Daoy (cell line): Measurements from ENCODE around the gene LAMC3. TPM values are rescaled to one million over a fixed set of nuclear protein-coding genes. Genes with fewer than 3 reads are reported as not detected.

Experiments used
- DNase-seq: peaks from one replicate; pipeline ENCODE4 v3.0.0-alpha.2; 2015; ENCODE audit warnings: low read depth
- total RNA-seq: library from RNA; depleted of rRNA; stranded (reverse); fragments of >200 nt; shearing (Covaris generic); gene quantifications from 2 replicates; pipeline ENCODE4 v1.2.3, GENCODE V29; 2014

LAMC3 gene
- total RNA-seq, 1 experiment from 2014 or later = 2.5 TPM

GRCh38 chr9:130977811-130978221 lies 31.2 kb upstream of the LAMC3 start:
- no peak for DNase-seq

GRCh38 chr9:130979591-130980385 lies 29.2 kb upstream of the LAMC3 start:
- DNase-seq = no peak

- DNase-seq = no peak
Observed at GRCh38 chr9:130980526-130980925, 28.4 kb upstream of the LAMC3 start.

GRCh38 chr9:130981002-130981755 lies 27.8 kb upstream of the LAMC3 start:
- no peak for DNase-seq

- no peak for DNase-seq
Observed at GRCh38 chr9:130981756-130982137, 27.2 kb upstream of the LAMC3 start.

- no peak for DNase-seq
Observed at GRCh38 chr9:130982636-130983358, 26.2 kb upstream of the LAMC3 start.

GRCh38 chr9:130983359-130983670 lies 25.7 kb upstream of the LAMC3 start:
- DNase-seq = no peak

GRCh38 chr9:130983970-130984369 lies 25.0 kb upstream of the LAMC3 start:
- DNase-seq = no peak

- no peak for DNase-seq
Observed at GRCh38 chr9:130984521-130984920, 24.5 kb upstream of the LAMC3 start.

- no peak for DNase-seq
Observed at GRCh38 chr9:130985029-130985428, 23.9 kb upstream of the LAMC3 start.

GRCh38 chr9:130985606-130986162 lies 23.3 kb upstream of the LAMC3 start:
- no peak for DNase-seq

- no peak for DNase-seq
Observed at GRCh38 chr9:130986356-130986965, 22.5 kb upstream of the LAMC3 start.

- no peak for DNase-seq
Observed at GRCh38 chr9:130987054-130987453, 21.9 kb upstream of the LAMC3 start.

- DNase-seq = no peak
Observed at GRCh38 chr9:130987738-130988399, 21.1 kb upstream of the LAMC3 start.

- no peak for DNase-seq
Observed at GRCh38 chr9:130988400-130988747, 20.6 kb upstream of the LAMC3 start.

GRCh38 chr9:130988905-130989304 lies 20.1 kb upstream of the LAMC3 start:
- no peak for DNase-seq

GRCh38 chr9:130989391-130989790 lies 19.6 kb upstream of the LAMC3 start:
- no peak for DNase-seq

- DNase-seq = no peak
Observed at GRCh38 chr9:130989891-130990290, 19.1 kb upstream of the LAMC3 start.

GRCh38 chr9:130990306-130990977 lies 18.5 kb upstream of the LAMC3 start:
- DNase-seq = no peak

- DNase-seq = no peak
Observed at GRCh38 chr9:130990978-130991777, 17.8 kb upstream of the LAMC3 start.
